ENCODE measurements around the gene RUNX1. TPM values are rescaled to one million over a fixed set of nuclear protein-coding genes. Genes with fewer than 3 reads are reported as not detected.
A peak's percentile ranks its signal among the peaks of the same experiment; 100 is the strongest.

The RUNX1 gene
- total RNA-seq, 1 donor from 2014 or later: 0.47 TPM

DNA sequence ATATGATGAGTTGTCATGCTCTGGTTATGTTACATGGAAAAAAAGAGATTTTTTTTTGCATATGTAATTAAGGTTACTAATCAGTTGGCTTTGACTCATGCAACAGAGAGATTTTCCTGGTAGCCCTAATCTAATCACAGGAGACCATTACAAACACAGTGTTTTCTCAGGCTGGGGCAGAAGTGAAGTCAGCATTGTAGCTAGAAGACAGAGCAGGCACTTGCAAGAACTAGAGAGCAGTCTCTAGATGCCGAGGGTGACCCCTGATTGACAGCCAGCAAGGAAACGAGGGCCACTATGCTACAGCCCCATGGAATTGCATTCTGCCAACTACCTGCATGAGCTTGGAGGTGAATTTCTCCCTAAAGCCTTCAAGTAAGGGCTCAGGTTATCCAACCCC lies 151.3 kb downstream of the RUNX1 start:
- no peak overlapping the region for H3K4me3 Mint-ChIP-seq (ENCODE audit: unreplicated experiment)
- no peak for DNase-seq
- no peaks in the 10 kb centered on the region for H3K4me1 Mint-ChIP-seq (ENCODE audit: low read depth, unreplicated experiment)
- peaks cover 6% of the 10 kb centered on the region for H3K36me3 Mint-ChIP-seq (ENCODE audit: unreplicated experiment)
- H3K27ac Mint-ChIP-seq (ENCODE audit: unreplicated experiment): no peak overlapping the region
- no peak for TF ChIP-seq CTCF (IDR thresholded peaks at IDR 0.05; ENCODE audit: partially characterized antibody, unreplicated experiment)
- H3K9me3 Mint-ChIP-seq (ENCODE audit: unreplicated experiment): peaks cover 4% of the 10 kb centered on the region
- peaks cover 4% of the 10 kb centered on the region for H3K27me3 Mint-ChIP-seq (ENCODE audit: unreplicated experiment)

- Mint-ChIP-seq H3K27me3 (ENCODE audit: unreplicated experiment) (peaks cover 4% of the 10 kb centered on the region), H3K4me3 (ENCODE audit: unreplicated experiment) (no peak overlapping the region), H3K27ac (ENCODE audit: unreplicated experiment) (no peak overlapping the region), H3K4me1 (ENCODE audit: low read depth, unreplicated experiment) (no peaks in the 10 kb centered on the region), H3K9me3 (ENCODE audit: unreplicated experiment) (peaks cover 4% of the 10 kb centered on the region), H3K36me3 (ENCODE audit: unreplicated experiment) (peaks cover 6% of the 10 kb centered on the region)
- no peak for TF ChIP-seq CTCF (IDR thresholded peaks at IDR 0.05; ENCODE audit: partially characterized antibody, unreplicated experiment)
- DNase-seq: no peak
Observed at GRCh38 chr21:34894401-34894800, 154.7 kb downstream of the RUNX1 start.

GRCh38 chr21:34892209-34892608 lies 156.9 kb downstream of the RUNX1 start:
- Mint-ChIP-seq H3K4me1 (ENCODE audit: low read depth, unreplicated experiment) (peaks cover 7% of the 10 kb centered on the region), H3K27me3 (ENCODE audit: unreplicated experiment) (peaks cover 11% of the 10 kb centered on the region), H3K36me3 (ENCODE audit: unreplicated experiment) (no peaks in the 10 kb centered on the region), H3K4me3 (ENCODE audit: unreplicated experiment) (no peak overlapping the region), H3K9me3 (ENCODE audit: unreplicated experiment) (peaks cover 4% of the 10 kb centered on the region), H3K27ac (ENCODE audit: unreplicated experiment) (no peak overlapping the region)
- DNase-seq: no peak
- no peak for TF ChIP-seq CTCF (IDR thresholded peaks at IDR 0.05; ENCODE audit: partially characterized antibody, unreplicated experiment)

GRCh38 chr21:34891613-34891943 lies 157.5 kb downstream of the RUNX1 start:
- DNase-seq: no peak
- peaks cover 7% of the 10 kb centered on the region for H3K4me1 Mint-ChIP-seq (ENCODE audit: low read depth, unreplicated experiment)
- H3K36me3 Mint-ChIP-seq (ENCODE audit: unreplicated experiment): no peaks in the 10 kb centered on the region
- H3K9me3 Mint-ChIP-seq (ENCODE audit: unreplicated experiment): peaks cover 4% of the 10 kb centered on the region
- H3K27ac Mint-ChIP-seq (ENCODE audit: unreplicated experiment): no peak overlapping the region
- H3K4me3 Mint-ChIP-seq (ENCODE audit: unreplicated experiment): no peak overlapping the region
- no peak for TF ChIP-seq CTCF (IDR thresholded peaks at IDR 0.05; ENCODE audit: partially characterized antibody, unreplicated experiment)
- H3K27me3 Mint-ChIP-seq (ENCODE audit: unreplicated experiment): peaks cover 11% of the 10 kb centered on the region

GRCh38 chr21:34890724-34891612 lies 158.1 kb downstream of the RUNX1 start:
- peak overlapping the region; percentile 38 for H3K4me3 Mint-ChIP-seq (ENCODE audit: unreplicated experiment)
- peaks cover 2% of the 10 kb centered on the region for H3K9me3 Mint-ChIP-seq (ENCODE audit: unreplicated experiment)
- H3K4me1 Mint-ChIP-seq (ENCODE audit: low read depth, unreplicated experiment): peaks cover 8% of the 10 kb centered on the region
- H3K27ac Mint-ChIP-seq (ENCODE audit: unreplicated experiment): no peak overlapping the region
- TF ChIP-seq CTCF (IDR thresholded peaks at IDR 0.05; ENCODE audit: partially characterized antibody, unreplicated experiment): no peak
- H3K27me3 Mint-ChIP-seq (ENCODE audit: unreplicated experiment): peaks cover 9% of the 10 kb centered on the region
- DNase-seq: no peak
- no peaks in the 10 kb centered on the region for H3K36me3 Mint-ChIP-seq (ENCODE audit: unreplicated experiment)

Data from glutamatergic neuron (in vitro differentiated cells).